Neural progenitor cell (in vitro differentiated cells): Measurements from ENCODE around the gene LRGUK. TPM values are rescaled to one million over a fixed set of nuclear protein-coding genes. Genes with fewer than 3 reads are reported as not detected.

Experiments used
- total RNA-seq: library from RNA; depleted of rRNA; stranded (reverse); fragments of >200 nt; gene quantifications from 2 replicates; pipeline ENCODE4 v1.2.3, GENCODE V29; 2015; ENCODE audit warnings: low replicate concordance

The LRGUK gene
- total RNA-seq, 1 donor from 2014 or later, result 1.1 TPM

Other genes with a start within 250 kb of the LRGUK start
- 25.9 and 32.0 TPM in 2 replicates for gene SLC35B4, start 189.6 kb downstream of the LRGUK start, total RNA-seq